Measurements from ENCODE around the gene LRRC46.

The LRRC46 gene

DNA sequence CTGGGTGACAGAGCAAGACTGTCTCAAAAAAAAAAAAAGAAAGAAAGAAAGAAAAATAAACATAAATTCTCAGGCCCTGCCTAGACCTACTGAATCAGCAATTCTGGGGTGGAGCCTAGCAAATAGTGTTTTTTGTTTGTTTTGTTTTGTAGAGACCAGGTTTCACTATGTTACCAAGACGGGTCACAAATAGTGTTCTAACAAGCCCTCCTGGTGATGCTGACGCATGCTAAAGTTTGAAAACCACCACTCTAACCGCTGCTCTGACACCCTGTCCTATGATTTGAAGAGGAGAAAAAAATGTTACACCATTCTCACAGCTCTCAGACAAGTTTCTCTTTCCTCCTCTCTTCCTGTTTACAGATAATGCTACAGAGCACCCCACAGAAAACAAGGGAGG, 1.6 kb upstream of the LRRC46 start:
- in situ Hi-C loops (cut with MboI; ENCODE audit: low sequenced_read_pairs): no loop called here

DNA sequence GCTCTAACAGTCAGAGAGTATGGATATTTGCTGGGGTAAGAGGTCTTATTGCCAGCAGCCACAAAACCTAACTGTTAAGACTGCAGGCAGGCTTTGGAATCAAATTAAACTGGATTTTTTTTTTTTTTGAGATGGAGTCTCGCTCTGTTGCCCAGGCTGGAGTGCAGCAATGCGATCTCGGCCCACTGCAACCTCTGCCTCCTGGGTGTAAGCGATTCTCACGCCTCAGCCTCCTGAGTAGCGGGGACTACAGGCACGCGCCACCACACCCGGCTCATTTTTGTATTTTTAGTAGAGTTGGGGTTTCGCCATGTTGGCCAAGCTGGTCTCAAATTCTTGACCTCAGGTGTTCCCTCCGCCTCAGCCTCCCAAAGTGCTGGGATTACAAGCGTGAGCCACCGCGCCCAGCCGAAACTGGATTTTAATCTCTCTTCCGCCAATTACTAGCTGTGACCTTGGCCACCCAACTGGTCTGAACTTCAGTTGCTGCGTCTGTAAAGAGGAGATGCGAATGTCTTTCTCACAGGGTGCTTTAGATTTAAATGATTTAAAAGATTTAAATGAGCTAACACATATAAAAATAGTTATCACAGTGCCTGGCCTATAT, 971 bp upstream of the LRRC46 start:
- in situ Hi-C loops (cut with MboI; ENCODE audit: low sequenced_read_pairs): no loop called here

DNA sequence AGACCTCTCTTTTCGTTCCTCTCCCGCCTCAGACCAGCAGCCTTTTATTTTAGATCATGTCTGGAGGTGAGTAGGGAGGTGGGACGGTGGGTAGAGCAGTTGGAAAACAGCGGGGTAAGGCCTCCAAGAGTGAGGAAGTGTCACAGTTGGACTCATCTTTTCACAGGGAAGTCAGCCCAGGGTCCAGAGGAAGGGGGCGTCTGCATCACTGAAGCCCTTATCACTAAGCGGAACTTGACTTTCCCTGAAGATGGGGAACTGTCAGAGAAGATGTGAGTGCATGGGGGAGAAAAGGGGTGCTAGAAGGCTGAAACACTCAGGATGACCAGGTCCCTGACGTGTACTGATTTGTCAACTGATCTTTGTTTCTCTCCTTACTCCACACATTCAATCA, 461 bp downstream of the LRRC46 start:
- in situ Hi-C loops (cut with MboI; ENCODE audit: low sequenced_read_pairs): no loop called here

DNA sequence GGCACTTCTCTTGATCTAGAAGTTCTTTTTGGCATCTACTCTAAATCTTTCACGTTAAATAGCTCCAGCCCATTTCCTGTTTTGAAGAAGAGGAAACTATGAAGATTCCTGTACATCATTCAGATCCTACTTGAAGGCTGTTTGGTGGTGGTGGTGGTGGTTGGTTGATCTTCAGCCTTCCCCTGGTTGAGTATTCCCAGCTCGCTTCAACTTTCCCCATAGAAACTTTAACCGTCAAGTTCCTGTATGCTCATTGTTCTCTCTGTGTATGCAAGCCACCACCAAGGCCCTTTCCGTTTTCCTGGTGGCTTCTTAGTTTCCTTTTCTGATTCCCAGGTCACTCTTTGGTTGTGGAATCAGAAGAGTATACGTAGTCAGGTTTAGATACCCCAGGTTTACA, 3.3 kb downstream of the LRRC46 start:
- in situ Hi-C loops (cut with MboI; ENCODE audit: low sequenced_read_pairs): no loop called here

DNA sequence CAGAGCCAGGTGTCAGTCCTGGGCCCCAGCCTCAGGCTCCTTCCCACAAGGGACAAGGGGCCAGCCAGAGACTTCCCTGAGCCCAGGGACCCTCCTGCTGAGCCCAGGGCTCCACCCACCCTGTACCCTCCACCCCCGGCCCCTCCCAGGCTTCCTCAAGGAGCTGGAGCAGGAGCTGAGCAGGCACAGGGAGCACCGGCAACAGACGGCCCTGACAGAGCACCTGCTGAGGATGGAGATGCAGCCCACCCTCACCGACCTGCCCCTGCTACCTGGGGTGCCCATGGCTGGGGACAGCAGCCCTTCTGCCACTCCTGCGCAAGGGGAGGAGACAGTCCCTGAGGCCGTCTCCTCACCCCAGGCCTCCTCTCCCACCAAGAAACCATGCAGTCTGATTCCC, 5.1 kb downstream of the LRRC46 start:
- in situ Hi-C loops (cut with MboI; ENCODE audit: low sequenced_read_pairs): no loop called here

DNA sequence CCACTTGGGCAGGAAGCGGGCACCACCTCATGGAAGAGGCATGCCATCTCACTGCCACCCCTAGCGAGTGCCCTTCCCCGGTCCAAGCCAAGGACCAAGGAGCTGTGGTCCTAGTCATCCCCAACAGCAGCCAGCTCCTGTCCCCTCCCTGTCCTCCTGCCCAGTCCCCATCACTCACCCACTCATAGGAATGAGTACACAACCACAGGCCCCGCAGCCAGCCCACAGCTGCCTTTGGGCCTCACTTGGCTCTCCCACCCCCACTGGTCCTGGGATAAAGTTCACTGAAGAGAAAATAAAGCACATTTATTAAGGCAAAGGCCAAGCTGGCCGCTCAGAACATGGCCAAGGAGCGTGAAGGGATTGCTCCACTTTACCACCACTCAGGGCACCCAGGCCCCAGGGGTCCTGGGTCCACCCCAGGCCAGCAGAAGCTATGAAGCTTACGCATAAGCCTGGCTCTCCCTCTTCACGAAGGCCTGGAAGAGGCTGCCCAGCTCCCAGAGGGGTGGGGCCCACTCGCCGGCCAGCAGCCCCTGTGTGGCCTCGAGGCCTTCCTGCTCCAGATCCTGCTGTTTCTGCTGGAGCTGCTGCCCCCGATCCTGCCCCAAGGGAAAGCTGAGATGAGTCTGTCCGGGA, 6.0 kb downstream of the LRRC46 start:
- in situ Hi-C loops (cut with MboI; ENCODE audit: low sequenced_read_pairs): no loop called here

DNA sequence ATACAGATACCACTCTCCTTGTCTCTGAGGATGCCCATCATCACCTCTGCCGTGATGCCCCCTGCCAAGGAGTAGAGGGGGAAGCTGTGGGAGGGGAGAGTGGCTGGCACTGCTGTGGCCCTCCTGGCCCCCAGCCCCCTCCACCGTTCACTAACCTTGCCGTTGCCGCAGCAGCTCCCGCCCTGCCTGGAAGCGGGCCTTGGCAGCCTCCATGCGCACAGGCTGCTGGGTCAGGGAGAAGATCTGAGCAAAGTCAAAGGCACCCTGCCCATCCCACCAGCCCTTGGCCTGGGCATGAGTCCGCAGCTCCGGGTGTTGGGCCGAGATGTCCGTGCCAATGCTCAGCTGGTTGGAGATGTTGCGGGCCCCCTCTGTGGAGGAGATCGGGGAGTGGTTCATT, 7.2 kb downstream of the LRRC46 start:
- in situ Hi-C loops (cut with MboI; ENCODE audit: low sequenced_read_pairs): no loop called here

DNA sequence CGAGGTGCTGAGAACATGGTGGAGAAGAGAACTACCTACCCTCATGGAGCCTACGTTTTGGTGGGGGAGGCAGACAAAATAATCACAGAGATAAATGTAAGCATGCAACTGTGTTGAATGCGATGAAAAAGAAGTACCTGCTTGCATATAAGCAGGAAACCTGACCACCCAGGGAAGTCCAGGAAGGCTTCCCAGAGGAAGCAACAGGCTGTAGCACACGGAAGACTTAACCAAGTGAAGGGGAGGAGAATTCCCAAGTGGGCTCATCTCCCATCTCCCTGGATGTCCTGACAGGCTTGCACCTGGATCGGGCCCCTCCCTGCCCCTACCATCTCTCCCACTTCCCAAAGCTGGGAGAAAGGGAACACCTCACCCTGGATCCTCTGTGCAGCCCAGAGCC, 7.6 kb downstream of the LRRC46 start:
- in situ Hi-C loops (cut with MboI; ENCODE audit: low sequenced_read_pairs): no loop called here

DNA sequence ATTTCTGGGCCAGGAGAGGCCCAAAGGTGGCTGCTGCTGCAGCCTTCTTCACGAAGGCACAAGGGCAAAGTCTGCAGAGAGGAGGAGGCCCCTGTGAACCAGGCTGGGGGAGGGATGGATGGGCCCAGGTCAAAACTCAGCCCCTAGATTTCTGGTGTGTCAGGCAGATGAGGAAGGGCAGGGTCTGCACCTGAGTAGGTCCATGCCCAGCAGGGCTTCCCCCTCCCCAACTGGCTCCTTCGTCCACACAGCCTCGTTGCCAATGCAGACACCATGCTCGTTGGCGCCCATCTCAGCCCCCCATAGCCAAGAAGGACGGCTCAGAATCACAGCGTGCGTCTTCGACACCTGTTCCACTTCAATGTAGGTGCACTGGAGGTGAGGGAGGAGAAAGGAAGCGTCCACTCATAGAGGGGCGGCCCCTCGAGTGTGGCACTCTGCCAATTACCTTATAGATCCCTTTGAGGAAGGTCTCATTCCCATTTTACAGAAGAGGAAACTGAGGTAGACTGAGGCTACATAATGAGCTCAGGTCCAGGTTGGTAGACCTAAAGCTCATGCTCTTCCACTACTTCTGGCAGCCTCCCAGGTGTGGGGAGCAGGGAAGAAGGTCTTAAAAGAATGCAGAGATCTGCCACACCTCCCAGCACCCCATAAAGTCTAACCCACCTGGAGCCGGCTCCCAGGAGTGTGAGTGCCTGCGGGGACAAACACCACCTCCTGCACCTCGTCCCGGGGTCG, 8.7 kb downstream of the LRRC46 start:
- in situ Hi-C loops (cut with MboI; ENCODE audit: low sequenced_read_pairs): loop anchor here (5.0 kb wide), 1 partner anchor 52 kb away; no protein-coding TSS in a partner anchor

DNA sequence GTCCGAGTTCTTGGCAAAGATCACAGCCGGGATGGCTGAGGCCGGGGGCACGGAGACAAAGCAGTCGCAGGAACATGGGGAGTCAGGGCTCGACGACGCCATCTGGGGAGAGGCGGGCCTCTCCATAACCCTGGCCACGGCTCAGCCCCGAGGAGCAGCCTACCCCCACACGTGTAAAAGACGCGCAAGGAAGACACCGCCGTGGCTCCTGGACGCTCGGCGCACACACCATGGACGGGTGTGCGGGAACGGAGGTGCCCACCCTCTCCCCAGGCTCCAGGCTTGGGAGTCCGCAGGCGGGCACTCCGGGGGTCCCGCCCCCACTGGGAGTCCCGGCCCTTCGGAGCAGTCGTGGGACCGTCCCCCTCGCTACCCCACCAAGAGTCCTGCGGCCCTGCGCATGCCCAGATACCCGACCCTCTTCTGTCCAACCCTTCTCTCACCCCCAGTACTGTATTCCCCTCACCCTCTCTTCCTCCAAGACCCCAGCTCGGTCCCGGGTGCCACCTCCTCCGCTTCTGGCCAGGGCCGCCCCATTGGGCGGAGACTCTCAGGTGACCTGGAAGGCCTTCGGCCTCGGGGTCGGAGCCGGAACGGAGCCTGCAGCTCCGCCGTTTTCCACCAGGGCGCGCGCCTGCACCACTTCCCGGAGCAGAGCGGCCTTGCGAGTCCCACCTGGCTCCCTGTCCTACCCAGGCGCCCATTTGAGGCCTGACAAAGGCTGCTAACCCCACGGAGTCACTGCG, 9.4 kb downstream of the LRRC46 start, which contains the start of gene SCRN2:
SCRN2 (minus strand) TSS at position 532 of the 746 bp plus-strand sequence; CDS start at position 102, 430 bp downstream.
- in situ Hi-C loops (cut with MboI; ENCODE audit: low sequenced_read_pairs): loop anchor here (5.0 kb wide), 1 partner anchor 51 kb away; no protein-coding TSS in a partner anchor

DNA sequence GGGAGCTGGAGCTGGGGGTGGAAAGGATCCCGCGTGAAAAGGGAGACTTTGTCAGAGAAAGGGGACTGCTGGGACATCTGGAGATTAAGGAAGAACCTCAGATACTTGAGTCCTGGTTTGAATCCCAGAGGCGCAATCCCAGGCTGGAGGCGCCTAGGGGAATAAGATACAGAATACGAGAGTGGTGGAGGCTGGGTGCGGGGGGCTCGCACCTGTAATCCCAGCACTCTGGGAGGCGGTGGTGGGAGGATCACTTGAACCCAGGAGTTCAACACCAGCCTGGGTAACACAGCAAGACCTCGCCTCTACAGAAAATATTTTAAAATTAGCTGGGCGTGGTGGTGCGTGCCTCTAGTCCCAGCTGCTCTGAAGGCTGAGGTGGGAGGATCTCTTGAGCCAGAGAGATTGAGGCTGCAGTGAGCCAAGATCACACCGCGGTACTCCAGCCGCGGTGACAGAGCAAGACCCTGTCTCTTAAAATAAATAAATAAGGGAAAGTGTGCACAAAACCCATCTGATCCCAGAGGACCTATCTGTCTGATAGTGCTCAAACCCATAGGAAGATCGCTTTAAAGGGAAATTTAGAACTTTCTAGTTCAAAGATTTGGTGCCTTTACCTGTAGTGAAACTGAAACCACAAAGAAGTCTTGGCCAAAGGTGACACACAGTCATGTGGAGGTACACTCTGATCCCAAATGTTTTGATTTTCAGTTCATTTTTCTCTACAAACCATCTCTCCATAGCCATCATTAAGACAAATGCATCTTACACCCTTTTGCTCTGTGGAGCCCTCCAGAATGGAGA, 10.2 kb downstream of the LRRC46 start:
- in situ Hi-C loops (cut with MboI; ENCODE audit: low sequenced_read_pairs): loop anchor here (5.0 kb wide), 1 partner anchor 51 kb away; no protein-coding TSS in a partner anchor

DNA sequence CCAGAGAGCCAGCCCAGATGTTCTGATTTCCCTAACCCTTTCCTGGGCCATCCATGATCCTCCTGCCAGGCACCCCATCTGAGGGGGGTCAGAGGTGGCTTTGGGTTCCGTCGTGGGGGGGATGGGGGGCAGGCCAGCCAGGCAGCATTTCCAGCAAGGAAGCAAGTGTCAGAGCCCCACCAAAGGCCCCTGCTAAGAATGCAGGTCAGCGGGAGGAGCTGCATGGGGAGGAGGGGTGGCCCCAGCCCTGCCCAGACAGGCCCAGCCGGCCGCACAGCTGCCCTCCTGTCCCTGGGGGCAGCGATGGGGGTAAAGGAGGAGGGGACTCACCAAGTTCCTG, 11.9 kb downstream of the LRRC46 start:
- in situ Hi-C loops (cut with MboI; ENCODE audit: low sequenced_read_pairs): loop anchor here (5.0 kb wide), 1 partner anchor 49 kb away; no protein-coding TSS in a partner anchor

DNA sequence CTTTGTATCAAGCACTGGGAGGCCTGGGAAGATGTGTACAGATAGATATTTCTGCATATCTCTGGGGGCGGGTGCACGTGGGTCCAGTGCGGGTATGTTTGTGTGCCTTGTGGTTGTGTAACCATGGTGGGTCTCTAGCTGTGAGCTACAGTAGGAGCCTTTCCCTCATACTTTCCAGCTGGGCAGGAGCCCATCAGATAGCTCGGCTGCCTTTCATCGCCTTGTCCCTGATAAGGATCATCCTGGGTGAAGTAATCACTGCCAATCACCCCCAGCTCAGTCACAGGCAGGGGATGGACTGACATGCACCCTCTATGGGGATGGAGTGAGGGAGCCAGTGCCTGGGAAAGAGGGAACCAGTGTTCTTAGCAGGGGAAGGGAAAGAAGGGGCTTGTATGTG, 12.8 kb downstream of the LRRC46 start:
- in situ Hi-C loops (cut with MboI; ENCODE audit: low sequenced_read_pairs): loop anchor here (5.0 kb wide), 1 partner anchor 48 kb away; no protein-coding TSS in a partner anchor

DNA sequence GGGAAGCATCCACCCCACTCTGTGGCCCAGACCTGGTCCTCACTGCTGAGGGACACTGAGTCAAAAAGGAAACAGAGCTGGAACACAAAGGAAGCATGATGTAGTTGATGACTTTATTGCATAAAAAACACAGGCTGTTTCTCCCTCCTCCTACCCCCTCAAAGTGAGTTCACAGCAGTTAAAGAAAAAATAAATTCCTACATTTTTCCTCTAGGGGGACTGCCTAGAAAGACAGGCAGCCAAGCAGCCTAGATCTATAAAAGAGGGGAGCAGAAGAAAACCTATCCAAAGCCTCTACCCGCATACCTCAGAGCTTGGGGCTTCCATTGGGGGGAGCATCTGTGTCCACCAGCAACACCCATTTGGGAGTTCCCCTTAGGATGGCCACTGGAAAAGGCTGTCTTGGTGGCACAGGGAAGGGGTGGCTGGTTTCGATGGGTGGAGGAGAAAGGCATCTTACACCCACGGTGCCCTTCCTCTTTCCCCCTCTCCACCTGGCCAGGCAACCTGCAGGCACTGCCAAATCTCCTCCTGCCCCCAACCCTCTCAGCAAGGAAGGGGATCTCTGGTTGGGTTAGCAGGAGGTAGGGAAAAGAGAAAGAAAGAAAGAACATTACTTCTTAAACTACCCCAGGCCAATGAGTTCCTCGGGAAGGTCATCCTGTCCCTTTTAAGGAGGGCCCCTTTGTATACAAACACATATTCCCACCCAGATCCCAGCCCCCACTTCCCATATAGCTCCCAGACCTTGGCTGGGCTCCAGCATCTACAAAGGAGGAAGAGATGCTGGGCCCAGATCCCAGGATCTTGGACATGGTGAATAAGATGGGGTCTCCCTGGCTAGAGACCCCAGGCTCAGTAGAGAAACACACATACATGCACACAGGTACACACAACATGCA, 13.6 kb downstream of the LRRC46 start:
- in situ Hi-C loops (cut with MboI; ENCODE audit: low sequenced_read_pairs): loop anchor here (5.0 kb wide), 1 partner anchor 47 kb away; no protein-coding TSS in a partner anchor

DNA sequence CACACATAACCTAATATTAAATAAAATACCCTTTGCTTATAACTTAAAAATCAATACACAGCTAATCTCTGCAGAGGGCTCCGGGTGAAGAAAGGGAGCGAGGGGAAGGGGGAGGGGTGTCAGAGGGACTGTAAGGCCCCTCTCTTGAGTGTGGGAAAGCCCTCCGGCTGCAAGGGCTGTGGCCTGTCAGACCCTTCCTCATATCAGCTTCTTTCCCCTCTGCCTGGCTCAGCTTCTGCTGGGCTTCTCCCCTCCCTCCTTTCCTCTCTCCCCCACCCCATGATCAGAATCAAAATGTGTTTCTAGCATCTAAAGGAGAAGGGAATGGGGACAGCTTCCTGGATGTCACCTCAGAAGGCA, 14.2 kb downstream of the LRRC46 start:
- in situ Hi-C loops (cut with MboI; ENCODE audit: low sequenced_read_pairs): no loop called here

DNA sequence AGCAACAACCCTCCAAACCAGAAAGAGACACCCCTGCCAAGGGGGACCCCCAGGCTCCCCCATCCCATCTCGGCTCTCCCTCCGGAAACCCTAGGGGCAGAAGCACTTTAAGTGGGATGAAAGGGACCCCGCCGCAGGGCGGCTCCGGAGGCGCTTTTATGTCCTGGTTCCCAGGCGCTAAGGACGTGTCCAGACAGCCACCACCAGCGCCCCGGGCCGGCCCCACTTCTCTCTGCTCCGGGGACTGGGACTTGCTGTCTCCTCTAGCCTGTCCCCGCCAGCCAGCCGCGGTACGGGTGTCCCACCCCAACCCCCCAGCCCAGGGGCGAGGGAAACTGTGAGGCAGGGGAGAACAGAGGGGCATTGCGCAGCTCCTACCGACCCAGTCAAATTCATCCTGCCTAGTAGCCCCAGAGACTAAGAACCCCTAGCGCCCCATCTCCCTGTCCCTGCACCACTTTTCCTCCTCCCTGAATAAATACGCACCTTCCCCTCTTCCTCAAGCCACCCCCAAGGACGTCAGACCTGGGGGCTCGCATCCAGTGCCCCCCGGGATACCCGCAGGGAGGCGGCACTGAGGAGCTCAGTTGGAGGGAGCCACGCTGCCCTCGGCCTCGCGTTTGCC, 15.4 kb downstream of the LRRC46 start:
- in situ Hi-C loops (cut with MboI; ENCODE audit: low sequenced_read_pairs): no loop called here

DNA sequence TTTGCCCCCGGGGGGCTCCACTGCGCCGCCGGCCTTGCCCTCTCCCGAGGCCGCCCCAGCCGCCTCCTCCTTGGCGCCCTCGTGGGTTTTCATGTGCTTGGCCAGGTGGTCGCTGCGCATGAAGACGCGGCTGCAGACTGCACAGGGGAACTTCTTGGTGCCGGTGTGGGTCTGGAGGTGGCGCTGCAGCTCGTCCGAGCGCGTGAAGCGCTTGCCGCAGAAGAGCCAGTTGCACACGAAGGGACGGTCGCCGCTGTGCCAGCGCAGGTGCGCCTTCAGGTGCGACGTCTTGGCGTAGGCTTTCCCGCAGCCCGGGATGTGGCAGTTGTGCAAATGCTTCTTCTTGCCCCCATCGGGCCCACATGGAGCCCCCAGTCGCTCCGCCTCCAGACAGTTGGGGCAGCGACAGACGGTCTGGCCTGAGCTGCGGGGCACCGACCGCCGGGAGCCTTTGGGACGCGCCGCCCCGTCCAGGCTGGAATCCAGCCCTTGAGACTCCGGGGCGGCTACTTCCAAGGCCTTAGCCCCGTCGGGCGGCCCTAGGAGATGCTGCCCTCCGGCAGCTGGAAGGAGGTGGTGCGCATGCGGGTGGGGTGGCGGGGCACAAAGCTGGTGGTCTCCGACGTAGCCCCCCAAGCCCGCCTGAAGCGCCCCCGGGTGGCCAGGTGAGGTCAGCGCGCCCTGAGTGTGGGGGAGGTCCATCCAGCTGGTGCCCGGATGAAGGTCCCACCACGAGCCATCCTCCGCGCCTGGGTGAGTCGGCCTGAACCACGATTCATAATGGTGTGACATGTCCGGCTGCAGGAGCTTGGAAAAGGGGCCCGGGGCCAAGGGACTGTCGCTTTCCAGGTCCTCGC, 16.1 kb downstream of the LRRC46 start:
- in situ Hi-C loops (cut with MboI; ENCODE audit: low sequenced_read_pairs): no loop called here

DNA sequence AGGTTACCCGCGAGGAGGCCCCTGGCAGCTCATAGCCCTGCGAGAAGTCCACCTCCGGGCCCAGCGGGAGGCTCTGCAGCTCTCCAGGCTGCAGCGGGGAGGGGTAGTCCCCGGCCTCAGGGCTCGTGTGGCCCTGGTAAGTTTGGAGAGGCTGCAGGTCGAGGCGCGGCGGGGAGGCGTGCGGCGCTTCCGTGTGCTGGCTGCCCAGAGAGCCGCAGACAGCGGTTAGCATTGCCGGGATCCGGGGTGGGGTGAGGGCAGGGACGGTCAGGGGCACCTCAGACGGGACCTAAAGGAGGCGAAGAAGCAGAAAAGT, 16.7 kb downstream of the LRRC46 start:
- in situ Hi-C loops (cut with MboI; ENCODE audit: low sequenced_read_pairs): no loop called here
